T-helper 2 cell (primary cell): ENCODE data around the gene CRHR1.
"Not testable (repeated sequence)": the region's sequence is repeated elsewhere in the genome, so short reads cannot be mapped to it uniquely, and the experiment has no call there.

Source experiments
- DNase-seq, 5 experiments: peaks; one replicate each; pipeline versions ENCODE4 v3.0.0 to v3.0.0-alpha.2; 2012 to 2022

Gene CRHR1

DNA sequence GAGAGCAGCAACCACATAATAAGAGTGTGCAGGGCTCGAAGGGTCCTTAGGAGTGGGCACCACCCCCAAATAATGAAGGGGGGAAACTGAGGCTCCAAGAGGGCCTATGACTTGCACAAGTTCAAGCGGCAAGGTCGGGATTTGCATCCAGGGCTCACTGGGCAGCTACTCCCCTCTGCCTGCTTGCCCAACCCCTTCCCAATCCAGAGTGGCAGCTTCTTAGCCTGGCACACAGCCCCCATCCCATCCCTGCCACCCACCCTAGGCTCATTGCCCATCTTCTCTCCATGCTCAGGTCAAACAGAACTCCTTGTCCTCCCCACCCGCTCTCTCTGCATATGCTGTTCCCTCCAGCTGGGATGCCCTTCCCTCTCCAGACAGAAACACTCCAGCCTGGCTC, 63.0 kb downstream of the CRHR1 start:
- DNase-seq: no peak

DNA sequence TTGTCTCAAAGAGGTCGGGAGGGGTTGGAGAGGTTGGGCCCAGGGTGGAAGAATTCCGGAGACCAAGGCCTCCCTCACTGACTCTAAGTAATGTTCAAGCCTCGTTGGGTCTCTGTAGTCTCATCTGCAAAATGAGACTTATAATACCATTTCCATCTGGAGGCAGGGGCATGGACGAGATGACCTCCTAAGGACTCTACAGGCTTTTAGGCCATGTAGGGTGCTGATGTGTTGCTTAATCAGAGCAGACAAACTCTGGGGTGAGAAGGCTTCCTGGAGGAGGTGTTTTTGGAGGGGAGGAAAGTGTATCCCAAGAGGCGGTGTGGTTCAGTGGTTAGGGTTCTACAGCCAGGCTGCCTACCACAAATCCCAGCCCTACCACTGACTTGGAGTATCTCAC, 63.6 kb downstream of the CRHR1 start:
- no peak for DNase-seq

DNA sequence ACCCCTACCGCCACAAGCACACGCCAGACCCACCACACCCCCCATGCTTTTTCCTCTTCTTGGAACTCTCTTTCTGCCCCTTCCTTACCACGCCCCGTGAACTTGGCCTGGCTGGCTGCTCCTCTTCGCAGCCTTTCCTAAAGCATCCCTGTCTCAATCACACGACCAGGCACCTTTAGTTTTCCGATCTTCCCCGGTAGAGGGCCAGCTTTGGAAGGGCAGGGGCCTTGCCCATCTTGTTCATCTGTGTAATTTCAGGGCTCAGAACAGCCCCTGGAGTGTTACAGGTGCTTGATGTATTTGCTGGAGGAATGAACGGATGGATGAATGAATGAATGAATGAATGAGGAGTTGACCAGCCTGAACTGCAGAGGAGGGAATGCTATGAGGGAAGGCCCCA, 64.3 kb downstream of the CRHR1 start:
- DNase-seq: no peak

DNA sequence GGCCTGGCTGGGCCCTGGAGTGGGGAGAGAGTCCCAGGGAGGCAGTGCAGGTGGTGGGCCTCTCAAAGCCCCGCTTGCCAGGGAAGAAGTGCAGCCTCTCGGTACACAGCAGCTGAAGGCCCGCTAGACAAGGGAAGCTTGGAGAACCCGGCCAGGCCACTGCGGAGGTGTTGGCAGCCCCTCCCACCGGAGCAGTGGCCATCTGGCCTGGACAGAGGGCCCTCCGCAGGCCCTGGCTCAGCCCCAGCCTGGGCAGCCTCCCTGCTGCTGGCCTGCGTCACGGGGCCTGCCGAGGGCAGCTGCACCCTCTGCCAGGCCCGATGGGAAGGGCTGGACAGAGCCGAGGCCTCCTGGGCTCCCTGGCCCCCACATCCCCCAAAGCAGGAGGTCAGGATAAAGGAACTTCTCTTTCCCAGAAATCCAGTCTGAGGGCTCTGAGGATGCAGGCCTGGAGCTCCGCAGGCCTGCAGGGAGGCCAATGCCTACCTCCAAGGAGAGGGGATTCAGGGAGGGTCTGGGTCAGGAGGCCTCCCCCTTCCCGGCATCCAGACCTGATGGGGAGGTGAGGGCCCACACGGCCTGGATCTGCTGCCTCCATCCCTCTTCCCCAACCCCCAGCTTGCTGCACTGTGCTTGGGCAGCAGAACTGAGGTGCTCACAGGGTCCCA, 64.9 kb downstream of the CRHR1 start:
- DNase-seq: no peak

DNA sequence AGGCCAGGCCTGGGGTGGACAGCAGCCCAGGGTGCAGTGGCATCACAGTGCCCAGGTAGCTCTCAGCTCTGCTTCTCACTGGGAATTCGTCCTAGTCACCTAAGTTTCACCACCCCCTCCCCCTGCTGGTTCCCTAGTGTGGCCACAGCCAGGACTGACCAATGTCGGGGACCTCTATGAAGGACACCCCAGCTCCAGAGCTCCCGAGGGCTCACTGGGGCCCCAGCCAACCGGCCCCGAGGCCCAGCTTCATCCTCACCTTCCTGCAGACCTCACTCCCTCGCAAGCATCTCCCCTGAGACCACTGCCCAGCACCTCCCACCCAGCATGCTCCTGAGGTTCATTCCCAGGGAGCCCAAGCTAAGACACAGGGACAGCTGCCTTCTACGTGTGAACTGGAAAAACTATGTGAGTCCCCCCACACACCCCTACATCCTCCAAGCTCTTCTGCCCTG, 65.4 kb downstream of the CRHR1 start:
- no peak for DNase-seq

DNA sequence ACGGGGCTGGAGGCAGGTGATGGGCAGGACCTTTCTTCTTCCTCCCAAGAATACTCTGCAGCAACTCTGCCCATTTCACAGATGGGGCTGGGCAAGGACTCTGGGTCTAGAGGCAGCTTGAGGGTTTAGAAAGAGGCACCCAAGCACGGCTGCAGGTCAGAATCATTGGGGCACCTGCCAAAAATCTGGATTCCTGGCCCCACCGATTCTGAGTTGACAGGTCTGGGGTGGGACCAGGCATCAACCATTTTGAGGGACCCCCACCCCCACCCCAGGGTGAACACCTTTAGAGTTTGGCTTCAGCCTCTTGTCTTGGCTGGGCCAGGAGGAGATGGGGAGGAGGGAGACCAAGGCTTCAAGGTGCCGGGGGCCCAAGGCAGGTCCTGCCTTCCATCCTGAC, 65.9 kb downstream of the CRHR1 start:
- DNase-seq: no peak

DNA sequence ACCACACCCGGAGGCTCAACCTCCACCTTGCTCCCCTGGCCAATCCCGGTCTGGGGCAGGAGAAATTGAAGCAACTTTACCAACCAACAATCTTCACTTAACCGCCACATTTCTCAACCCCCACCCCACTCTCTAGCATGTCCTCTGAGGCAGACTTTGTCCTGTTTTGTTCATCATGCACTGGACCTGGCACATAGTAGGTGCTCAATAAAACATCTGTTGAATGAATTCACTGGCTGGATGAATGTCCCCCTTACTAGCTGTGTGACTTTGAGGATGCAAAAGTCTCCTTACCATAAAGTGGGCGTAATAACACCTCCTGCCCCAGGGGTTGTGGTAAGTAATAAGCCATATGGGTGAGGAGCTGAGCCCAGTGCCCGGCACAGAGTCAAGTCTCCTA, 66.3 kb downstream of the CRHR1 start:
- no peak for DNase-seq

DNA sequence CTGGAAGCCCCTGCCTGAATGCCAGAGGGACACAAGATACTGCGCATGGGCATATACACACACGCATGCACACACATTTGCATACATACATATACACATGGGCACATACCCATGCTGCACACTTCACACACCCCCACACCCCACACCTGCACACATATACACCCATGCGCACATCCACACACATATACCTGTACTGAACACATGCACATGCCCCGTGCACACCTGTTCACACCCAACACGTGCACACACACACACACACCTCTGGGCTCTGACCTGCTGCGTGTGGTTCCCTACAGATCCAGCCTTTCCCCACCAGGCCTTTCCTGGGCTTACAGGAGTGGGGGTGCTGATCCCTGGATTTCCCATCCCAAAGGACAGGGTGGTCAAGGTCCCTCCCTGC, 66.9 kb downstream of the CRHR1 start:
- no peak for DNase-seq

DNA sequence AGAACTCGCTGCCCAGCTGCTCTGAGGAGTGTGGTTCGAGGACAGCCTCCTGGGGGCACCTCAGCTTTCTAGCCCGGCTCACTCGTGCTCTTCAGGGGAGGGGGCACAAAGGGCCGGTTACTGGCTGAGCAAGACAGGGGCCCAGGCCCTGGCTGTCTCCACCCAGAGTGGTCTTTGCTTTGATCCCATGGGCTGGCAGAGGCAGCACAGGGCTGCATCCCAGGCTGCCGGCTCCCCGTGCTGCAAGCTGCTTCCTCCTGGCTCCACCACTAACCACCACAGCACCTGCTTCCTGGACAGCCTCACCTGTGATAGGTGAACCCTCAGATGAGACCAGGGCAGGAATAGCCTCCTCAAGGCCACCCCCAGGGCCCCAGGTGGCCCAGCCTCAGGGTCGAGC, 67.3 kb downstream of the CRHR1 start:
- no peak for DNase-seq

DNA sequence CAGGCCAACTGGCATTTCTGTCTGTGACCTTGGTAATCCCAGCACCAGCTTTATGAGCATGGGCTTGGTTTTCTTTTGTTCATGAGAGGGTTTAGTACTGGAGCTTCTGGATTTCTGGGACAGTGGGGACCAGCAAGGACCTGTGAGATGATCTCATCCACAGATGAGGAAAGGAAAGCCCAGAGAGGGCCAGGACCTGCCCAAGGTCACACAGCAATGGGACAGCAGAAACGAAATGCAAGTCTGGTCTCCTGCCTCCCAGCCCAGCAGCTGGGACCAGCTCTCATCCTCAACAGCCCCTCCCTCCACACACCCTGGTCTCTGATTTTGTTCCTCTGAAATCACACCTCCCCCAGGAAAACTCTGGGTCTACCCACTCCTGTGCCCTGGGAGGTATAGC, 67.8 kb downstream of the CRHR1 start:
- no peak for DNase-seq

DNA sequence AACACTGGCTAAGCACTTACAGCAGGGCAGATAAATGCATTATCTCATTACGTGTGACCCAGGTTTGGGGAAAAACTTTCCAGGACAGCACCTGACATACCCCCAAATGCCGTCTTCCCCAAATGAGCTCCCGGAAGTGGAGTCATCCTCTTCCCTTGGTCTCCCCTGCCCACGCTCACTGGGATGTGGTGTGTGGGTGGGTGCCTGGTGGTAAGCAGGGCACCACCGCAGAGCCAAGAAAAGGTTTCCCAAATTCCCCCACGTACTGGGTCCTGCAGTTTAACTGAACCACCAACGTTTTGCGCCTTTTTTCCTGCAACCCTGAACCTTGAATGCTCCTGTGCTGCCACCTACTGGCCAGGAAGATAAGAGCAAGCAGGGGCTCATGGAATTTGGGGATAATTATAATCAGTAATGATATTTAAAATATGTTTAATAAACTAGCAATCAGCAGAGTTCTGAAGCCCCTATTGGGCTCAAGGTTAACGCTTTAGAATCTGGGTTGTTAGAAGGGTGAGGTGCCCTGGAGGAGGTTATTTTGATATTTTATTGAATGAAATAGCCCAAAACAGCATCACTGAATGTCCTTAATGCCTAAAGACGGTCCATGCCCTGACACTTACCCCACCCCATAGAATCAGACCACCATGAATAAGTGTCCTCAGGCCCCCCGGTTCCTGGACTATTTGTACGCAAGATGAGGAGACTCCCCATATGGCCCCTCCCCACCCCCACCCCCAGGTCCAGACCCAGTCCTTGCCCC, 68.6 kb downstream of the CRHR1 start:
- DNase-seq: peak in 3 of 5 experiments; percentile 38 to 45 (median 42)

DNA sequence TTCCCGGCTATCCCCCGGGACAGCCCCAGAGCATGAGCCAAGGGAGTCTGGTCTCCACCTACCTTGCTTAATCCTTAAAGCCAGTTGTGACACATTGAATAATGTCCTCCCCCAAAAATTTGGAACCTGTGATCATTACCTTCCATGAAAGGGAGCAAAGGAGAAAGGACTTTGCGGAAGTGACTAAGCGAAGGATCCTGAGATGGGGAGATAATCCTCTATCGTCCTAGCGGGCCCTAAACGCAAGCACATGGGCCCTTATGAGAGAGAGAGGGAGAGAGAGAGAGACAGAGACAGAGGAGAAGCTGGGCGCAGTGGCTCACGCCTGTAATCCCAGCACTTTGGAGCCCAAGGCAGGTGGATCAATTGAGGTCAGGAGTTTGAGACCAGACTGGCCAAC, 70.1 kb downstream of the CRHR1 start:
- no peak for DNase-seq

DNA sequence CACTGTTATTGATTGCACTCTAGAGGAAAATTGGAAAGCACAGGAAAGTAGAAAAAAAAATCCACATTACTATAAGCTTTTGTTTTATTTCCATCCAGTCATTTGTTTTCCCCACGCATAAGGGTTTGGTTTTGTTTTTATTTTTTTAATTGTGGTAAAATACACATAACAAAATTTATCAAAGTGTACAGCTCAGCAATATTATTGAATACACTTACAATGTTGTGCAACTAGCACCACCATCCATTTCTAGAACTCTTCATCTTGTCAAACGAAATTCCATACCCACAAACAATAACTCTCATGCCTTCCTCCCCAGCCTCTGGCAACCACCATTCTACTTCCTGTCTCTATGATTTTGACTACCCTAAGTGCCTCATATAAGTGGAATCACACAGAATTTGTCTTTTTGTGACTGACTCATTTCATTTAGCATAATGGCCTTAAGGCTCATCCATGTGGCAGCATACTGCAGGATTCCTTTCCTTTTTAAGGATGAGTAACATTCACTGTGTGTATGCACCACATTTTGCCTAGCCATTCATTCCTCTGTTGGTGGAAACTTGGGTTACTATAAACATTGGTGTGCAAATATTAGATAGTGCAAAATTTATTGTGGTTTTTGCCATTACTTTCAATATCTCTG, 71.7 kb downstream of the CRHR1 start:
- no peak for DNase-seq

DNA sequence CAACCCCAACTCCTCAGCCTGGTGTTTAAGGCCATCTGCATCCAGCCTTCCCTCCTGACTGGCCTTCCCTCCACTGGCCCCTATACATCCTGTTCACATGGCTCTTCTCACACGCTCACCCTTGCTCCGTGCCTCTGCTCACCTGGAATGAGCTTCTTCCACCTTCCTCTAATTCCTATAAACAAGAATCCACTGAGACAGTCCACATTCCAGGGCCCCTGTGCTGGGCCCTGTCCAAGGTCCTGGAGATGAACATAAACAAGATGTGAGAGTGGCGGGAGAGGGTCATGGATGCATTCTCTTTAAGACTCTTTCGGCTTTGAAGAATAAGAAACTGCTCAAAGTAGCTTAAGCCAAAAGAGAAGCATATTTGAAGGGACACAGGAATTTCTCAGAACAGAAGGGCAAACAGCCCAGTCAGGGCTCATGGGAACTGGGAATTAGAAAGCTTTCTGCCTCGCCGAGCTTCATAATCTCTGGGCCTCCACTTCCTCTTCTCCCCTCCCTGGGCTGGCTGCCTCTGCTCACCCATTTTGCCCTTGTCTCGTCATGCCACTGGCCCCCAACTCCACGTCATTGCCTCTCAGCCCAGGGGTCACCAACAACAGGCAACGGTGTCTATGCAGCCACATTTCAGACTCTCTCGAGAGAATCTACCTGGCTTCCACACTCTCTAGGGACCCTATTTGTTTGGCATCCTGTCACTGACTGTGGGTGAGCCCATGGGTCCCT, 74.0 kb downstream of the CRHR1 start:
- no peak for DNase-seq

DNA sequence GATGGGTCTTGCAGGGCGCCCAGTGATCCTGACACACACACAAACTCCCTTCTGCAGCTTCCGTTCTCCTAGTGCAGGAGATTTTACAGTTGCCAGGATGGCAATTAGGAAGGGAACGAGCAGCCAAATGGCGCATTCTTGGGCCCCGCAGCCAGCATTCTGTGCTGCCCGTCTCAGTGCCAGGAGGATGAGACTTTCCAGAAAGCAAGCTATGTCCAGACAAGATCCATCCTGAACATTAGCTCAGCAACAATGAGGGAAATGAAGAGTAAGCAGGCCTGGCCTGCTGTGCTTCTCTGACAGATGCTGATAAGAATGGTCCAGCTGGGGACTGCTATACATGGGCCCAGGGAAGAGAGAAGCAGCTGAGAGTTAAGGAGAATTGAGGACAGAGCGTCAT, 77.0 kb downstream of the CRHR1 start:
- DNase-seq: no peak

DNA sequence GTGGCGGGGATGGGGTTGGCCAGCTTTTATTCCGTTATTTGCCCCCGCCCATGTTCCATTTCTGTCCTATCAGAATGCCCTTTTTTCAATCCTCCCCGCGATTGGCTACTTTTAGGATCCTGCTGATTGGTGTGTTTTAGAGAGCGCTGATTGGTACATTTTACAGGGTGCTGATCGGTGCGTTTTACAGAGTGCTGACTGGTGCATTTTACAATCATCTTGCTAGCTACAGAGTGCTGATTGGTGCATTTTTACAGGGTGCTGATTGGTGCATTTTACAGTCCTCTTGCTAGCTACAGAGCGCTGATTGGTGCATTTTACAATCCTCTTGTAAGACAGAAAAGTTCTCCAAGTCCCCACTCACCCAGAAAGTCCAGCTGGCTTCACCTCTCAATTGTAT, 78.0 kb downstream of the CRHR1 start:
- not testable (repeated sequence) for DNase-seq

DNA sequence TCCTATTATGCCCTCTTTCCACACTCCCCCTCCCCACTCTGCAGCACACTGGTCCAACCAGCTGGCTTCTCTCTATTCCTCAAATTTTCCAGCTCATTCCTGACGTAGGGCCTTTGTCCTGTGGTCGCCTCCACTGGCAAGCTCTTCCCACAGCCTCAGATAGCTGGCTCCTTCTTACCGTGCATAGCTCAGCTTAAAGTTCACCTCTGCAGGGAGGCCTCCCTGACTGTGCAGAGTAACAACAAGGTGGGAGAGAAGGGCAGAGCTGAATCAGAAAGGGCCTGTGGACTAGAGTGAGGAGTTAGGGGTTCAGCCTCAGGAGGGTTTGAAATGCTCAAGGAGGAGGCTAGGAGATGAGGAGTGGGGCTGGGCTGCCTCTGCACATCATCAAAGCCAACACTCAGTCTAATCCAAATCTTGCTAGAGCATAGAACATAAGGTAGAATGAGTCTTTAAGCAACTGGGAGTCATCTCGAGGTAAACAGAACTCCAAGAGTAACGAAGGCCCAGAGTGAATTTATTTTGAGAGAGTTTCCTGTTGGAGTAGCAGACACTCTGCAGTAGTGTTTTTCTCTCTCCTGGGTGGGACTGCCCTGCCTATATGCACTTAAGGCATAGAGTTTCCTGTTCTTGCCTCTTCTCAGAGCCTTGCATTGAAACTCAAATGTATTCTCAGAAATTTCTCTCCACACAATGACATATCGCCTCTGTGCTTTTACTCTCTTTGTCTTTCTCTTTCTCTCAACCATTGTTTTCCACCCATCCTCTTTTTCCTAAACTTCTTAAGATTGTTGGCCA, 79.9 kb downstream of the CRHR1 start:
- DNase-seq: no peak

DNA sequence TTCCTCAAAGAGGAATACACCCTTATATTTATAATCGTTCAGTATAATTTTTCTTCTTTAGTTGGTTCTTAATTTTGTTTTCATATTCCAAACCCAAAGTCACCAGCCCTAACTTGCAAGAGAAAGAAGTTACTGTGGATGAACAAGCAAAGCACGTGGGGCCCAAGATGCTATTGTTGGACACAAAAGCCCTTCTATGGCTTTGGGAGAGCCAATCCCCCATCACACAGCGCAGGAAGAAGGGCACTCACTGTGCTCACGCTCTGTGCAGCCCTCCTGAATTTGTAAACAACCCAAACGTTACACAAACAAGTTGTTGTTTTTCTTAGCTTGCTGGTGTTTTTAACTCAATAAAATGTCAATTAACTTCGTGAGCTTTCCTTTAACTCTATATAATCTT, 83.1 kb downstream of the CRHR1 start:
- no peak for DNase-seq

DNA sequence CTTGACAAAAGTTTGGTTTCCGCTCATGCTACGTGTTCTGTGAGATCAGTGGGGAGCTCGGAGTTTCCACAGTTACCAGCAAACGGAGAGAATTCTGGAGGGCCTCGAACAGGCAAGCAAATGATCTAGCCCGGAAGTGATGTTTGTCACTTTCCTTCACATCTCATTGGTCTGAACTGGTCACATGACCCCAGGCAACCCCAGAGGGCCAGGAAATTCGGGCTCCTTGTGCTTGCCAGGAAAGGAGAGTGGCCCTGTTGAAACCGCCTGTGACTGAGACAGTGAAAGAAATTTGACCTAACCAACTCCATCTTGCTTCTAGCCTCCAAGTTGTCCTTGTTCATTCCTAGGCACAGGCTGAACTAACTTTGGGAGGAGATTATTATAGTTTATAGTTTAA, 83.6 kb downstream of the CRHR1 start:
- DNase-seq: no peak

DNA sequence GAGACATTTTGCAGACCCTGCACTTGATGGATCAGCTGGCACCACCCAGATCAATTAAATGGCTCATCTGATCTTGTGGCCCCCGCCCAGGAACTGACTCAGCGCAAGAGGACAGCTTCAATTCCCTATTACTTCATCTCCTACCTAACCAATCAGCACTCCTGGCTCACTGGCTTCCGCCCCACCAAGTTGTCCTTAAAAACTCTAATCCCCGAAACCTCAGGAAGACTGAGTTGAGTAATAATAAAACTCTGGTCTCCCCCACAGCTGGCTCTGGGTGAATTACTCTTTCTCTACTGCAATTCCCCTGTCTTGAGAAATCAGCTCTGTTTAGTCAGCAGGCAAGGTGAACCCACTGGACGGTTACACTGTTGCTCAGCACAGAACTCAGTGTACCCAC, 84.2 kb downstream of the CRHR1 start:
- DNase-seq: no peak

DNA sequence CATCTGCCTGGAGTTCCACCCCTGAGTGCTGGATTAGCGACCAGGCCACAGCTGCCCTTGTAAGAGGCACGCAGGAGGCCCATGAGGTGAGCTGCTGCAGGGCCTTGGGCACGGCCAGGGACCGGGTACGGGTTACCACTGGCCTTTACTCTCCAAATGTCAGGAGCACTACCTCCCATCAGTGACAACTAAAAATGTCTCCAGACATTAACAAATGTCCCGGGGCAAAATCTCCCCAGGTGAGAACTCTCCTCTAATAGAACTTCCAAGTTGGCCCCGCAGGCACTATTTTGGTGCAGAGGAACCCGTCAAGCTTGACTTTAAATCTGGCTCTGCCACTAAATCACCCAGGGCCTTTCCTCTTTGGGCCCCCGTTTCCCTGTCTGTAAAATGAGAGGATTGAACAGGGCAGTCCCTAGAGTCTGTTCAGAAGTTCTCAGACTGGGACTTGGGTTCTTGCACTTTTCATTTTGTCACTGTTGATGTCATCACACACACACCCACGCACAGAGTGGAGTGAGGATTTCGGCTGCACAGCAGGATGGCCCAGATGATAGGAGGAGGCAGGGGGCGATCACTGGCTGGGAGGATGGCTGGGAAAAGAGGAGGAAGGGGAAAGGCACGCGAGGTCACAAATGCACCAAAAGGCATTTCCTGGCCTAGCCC, 85.7 kb downstream of the CRHR1 start:
- DNase-seq: no peak
